NCI-H1048 (cell line): Measurements from ENCODE around the gene YPEL2.
"Not testable (repeated sequence)": the region's sequence is repeated elsewhere in the genome, so short reads cannot be mapped to it uniquely, and the experiment has no call there.

Experiments
- DNase-seq: peaks from one replicate; lab custom pipeline; 2025; lab: John Stamatoyannopoulos, UW

YPEL2 gene, protein sequence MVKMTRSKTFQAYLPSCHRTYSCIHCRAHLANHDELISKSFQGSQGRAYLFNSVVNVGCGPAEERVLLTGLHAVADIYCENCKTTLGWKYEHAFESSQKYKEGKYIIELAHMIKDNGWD

DNA sequence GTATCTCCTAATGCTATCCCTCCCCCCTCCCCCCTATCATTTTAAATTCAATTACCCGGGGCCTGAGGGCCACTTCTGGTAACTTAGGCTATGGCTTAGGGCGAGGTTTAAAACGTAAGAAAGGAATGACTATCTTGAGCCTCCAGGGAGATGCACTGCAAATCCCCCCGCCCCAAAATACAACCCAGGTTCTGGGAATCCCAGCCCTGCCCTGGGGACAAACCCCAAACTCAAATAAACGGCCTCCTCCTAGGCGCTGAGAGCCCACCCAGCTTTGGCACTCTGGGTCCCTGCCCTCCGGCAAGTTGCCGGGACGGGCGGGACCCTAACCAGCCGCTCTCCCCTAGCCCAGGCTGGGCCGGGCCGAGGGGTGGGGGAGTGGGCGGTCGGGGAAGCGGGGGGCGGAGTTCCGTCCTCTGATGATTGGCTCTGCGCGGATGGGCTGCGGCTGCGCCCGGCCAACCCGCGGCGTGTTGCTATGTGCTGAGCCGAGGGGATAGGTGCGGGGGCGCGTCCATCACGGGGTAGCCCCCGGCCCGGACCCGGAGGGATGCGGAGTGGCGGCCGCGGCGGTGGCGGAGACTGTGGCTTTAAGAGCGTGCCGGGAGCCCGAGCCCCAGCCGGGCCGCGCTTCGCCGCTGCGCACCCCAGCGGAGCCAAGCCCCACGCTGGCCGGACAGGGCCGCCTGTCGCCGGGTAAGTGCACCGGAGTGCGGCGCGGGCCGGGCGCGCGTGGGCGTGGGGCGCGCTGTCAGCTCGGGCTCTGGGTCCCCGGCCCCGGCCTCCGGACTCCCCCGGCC, at the start of gene YPEL2:
Gene YPEL2 (plus strand): TSS at position 527 of the 800 bp plus-strand sequence. CDS start 21,755 bp downstream, outside the sequence.
- DNase-seq = peak; percentile 70

DNA sequence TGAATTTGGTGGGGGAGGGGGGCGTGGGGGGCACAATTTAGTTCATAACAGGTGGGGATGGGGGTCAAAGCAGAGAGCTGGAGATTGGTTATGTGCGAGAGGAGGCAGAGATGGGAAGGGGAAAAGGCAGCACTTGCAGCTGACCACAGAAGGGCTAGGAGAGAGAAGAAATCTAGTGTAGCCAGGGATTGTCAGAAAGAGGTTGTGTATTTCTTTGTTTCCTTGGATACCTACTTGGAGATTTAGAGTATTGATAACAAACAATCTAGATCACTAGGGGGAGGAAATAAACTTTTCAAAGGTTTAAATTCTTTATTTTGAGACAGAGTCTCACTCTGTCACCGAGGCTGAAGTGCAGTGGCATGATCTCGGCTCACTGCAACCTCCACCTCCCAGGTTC, 47.1 kb upstream of the YPEL2 start:
- DNase-seq = no peak

DNA sequence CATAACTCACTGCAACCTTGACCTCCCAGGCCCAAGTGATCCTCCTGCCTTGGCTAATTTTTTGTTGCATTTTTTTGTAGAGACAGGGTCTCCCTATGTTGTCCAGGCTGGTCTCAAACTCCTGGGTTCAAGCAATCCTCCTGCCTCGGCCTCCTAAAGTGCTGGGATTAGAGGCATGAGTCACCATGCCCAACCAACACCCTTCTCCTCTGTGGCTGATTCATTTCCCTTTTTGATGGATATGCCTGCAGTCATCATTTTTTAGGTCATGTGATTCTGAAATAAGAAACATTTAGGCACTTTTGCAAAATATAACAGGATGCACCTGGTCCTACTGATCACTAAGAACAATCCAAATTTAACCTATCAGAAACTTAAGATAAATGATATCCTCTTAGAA, 44.0 kb upstream of the YPEL2 start:
- DNase-seq = no peak

DNA sequence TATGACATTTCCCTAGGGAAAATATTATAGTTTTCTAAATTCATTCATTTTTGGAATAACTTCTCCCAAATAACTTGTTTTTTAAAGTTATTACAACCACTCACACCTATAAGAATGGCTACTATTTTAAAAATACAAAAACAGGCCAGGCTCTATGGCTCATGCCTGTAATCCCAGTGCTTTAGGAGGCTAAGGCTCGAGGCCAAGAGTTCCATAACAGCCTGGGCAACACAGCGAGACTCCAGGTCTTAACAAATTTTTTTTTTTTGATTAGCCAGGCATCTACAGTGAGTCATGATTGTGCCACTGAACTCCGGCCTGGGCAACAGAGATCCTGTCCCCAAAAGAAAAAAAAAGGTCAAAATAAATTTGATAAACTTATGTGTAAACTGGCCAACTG, 43.6 kb upstream of the YPEL2 start:
- DNase-seq = no peak

DNA sequence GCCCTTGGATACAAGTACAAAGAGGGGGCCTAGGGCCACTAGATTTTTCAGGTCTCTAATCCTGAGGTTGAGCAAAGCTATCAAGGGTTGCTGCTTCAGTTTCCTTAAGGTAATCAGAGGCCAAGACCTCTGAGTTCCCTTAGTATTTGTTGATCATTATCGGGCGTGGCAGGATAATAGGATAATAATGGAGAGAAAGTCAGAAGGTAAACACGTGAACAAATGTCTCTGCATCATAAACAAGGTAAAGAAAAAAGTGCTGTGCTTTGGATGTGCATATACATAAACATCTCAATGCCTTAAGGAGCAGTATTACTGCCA, 41.5 kb upstream of the YPEL2 start:
- no peak for DNase-seq

DNA sequence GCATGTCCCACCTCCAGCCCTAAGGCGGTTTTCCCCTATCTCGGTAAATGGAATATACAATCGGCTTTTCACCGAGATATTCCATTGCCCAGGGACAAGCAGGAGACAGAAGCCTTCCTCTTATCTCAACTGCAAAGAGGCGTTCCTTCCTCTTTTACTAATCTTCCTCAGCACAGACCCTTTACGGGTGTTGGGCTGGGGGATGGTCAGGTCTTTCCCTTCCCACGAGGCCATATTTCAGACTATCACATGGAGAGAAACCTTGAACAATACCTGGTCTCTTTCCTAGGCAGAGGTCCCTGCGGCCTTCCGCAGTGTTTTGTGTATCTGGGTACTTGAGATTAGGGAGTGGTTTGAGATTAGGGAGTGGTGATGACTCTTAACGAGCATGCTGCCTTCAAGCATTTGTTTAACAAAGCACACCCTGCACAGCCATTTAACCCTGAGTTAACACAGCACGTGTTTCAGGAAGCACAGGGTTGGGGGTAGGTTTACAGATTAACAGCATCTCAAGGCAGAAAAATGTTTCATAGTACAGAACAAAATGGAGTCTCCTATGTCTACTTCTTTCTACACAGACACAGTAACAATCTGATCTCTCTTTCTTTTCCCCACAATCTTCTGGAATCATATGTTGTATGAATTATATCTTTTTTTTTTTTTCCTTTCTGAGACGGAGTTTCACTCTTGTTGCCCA, 41.0 kb upstream of the YPEL2 start:
- DNase-seq = peak; percentile 6

DNA sequence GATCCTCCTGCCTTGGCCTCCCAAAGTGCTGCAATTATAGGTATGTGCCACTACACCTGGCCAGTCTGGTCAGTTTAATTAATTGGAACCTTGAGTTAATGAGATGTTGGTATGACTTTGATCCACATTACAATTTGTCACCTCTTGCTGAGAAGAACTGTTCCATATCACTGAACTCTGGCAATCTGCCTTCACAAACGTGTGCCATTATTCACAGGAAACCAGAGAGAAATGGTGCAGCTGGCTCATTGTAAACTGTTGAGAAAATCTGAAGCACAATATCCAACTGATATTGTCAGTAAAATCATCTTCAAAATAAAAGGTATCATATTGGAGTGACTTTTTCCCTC, 39.3 kb upstream of the YPEL2 start:
- no peak for DNase-seq

DNA sequence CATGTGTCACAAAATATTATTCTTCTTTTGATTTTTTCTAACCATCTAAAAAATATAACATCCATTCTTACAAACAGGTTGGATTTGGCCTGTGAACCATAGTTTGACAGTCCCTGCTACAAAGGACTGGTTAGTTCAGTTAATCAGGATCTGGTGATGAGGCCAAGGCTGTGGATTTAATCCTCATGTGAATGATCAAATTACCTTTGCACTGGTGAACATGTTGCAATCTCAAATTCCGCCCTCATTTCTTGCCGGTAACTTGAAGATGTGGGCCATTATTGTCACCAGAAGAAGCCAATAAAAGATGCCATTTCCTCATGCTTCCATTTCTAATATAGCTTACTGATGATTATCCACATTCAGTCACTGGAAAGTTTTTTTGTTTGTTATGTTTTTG, 35.3 kb upstream of the YPEL2 start:
- DNase-seq = no peak

DNA sequence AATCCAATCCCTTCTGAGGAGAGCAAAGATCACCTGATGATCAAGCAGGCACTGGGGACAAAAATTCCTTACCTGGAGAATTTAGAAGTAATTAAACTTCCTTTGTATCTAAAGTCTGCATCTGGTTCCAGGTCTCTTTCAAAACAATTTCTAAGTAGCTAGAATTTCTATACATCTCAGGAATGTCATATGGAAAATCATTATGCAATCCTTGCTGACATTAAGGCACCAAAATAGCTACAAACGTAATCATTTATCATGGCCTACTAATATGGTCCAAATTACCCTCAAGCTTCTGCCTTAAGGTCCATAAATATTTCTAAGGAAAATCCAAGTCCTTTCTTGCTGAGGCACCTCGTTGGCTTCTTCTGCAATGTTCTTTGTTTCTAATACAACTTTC, 32.9 kb upstream of the YPEL2 start:
- no peak for DNase-seq

DNA sequence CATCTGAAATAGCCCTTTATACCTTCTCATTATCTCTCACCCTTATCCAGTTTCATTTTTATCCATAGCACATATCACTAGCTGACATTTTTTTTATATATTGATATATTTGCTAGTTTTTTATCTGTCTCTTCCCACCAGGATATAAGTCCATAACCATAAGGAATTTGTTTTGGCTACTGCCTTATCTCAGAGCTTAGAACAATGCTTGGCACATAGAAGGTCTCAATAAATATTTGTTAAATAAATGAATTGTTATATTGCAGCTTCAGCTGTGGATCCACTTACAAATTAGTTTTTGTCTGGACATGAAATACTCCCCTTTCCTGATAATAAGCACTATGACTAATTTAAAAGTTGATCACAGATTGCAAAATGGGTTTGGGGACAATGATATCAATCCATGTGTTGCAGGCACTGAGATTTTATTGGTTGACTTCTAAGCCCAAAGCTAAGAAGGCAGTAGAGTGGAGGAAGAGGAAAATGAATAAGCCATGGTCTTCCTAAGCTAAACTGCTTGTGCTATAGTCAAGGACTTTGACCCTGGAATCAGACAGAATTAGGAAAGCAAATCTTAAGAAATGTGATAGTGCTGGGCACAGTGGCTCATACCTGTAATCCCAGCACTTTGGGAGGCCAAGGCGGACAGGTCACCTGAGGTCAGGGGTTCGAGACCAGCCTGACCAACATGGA, 31.9 kb upstream of the YPEL2 start:
- DNase-seq = no peak

DNA sequence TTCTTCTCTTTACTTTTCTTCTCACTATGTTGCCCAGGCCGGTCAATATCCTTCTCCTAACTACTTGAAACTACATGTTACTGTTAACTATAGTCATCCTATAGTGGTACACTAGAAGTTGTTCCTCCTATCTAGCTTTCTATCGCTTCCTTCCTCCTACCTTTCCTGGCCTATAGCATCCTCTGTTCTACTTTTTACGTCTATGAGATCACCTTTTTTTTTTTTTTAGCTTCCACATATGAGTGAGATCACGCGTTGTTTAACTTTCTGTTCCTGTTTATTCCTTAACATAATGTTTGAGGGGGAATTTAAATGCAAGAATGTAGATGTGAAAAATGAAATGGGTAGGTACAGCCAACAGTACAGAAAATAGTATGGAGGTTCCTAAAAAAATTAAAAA, 30.5 kb upstream of the YPEL2 start:
- no peak for DNase-seq

DNA sequence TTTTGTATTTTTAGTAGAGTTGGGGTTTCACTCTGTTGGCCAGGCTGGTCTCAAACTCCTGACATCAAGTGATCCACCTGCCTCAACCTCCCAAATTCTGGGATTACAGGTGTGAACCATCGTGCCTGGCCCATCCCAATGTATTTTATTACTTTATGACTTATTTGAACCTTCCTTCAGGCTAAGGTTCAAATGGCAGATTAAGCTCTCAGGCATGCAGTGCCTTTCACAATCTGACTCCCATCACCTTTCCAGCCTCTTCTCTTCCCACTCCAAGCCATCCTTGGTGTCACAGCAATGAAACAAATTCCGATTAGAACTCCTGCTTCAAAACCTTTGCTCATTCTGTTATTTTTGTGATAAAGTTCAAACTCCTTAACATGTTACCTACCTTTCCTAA, 26.6 kb upstream of the YPEL2 start:
- no peak for DNase-seq

DNA sequence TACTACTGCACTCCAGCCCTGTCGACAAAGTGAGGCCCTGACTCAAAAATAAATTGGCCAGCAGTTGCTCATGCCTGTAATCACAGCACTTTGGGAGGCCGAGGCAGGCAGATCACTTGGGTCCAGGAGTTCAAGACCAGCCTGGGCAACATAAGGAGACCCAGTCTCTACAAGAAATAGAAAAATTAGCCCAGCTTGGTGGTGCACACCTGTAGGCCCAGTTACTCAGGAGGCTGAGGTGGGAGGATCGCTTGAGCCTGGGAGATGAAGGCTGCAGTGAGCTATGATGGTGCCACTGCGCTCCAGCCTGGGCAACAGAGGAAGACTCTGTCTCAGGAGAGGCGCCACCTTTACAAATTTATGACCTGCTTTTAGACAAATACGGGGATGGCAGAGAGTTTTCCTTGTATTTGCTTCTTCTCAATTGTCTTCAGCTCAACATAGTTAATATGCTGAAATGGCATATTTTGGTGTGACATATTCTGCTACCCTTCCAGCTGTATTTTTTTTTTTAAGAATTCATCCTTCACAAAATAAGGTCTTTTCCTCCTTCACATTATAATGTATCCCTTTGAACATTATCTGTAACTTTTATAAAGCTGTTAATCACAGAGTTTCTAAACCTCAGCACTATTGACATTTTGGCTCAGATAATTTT, 21.1 kb upstream of the YPEL2 start:
- no peak for DNase-seq

DNA sequence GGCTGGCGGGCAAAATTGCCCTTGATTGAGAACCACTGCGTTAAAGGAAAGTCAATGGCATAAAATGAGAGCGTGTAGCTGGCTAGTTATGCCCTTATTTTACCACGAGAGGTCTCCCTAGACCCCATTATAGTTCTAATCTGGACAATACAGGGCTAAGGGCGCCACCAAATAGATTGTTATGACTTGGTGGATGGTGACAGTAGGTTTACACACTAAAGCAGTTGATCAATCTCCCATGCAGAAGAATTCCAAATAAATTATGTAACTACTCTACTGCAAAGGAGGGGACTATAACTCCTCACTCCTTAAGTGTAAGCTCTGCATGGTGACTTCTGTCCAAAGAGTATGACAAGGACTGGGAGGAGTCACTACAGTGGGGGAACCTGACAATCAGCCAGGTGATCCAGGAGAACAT, 20.4 kb upstream of the YPEL2 start:
- peak; percentile 18 for DNase-seq

DNA sequence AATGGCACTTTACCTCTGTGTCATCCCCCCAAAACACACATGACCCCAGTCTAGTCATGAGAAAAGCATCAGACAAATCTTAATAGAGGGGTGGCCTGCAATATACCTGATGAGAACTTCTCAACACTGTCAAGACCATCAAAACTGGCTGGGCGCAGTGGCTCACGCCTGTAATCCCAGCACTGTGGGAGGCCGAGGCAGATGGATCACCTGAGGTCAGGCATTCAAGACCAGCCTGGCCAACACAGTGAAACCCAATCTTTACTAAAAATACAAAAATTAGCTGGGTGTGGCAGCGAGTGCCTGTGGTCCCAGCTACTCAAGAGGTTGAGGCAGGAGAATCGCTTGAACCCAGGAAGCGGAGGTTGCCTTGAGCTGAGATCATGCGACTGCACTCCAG, 19.9 kb upstream of the YPEL2 start:
- DNase-seq = not testable (repeated sequence)

DNA sequence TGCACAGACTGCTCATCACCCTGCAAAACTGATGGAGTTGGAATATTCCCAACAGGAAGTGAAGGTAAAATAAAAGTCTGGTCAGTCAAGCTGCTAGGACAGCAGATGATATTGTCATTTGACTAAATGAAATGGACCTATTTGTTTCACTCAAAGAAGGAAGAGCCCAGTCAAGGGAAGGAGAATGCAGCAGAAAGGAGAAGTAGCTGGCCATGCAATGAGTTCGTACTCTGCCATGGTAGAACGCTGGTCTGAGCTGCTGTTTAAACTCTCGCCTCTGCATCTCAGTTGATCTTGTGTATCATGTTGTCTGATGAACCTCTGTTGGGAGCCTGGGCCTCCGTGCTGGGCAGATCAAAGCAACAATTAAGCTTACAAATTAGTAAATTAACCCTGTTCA, 15.6 kb upstream of the YPEL2 start:
- DNase-seq = no peak

DNA sequence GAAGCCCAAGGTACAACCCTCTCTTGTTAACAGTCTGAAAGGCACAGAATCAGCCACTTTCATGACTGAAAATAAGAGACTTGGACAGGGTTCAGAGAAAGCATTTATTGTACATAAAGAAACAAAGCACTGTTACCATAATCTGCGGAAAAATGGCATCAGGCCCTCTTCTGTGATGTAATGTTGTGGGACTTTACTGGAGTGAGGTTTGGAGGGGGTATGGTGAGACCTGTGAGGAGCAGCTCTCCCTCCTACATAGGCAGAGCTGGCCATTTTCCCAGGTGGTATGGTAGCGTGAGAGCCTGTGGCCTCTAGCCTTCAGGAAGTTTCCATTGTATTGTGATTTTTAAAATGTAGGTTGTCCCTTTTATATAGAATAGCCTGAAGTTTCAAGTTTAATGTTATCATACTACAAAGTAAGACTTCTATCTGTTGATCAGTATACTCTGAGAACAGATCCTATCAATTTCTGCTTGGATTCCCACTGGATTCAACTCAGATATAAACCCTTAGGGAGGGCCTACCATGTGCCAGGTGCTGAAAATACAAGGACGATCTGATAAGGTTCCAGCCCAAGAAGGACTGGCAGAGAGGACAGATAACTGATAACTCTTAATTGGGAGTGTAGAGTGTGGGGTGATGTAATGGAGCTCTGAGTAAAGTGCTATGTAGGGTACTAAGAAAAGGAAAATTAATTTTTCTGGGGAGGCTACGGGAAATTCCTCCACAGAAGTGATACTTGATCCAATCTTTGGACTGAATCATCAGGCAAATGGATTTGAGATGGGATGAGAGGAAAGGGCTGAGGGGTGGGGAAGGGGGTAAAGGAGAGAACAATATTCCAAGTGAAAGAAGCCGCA, 4.1 kb upstream of the YPEL2 start:
- no peak for DNase-seq

DNA sequence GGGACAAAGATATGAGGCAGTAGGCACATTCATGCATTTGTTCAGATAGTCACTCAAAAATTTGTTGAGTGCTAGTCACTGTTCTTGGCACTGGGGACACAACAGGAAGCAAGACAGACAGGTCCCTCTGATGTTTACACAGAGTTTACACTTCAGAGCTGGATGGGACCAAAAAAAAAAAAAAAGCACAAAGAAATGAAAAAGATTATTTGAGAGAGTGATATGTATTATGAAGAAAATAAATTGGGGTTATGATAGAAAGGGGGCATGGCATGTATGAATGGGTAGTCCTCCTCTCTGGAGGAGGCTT, 3.5 kb upstream of the YPEL2 start:
- DNase-seq = no peak

DNA sequence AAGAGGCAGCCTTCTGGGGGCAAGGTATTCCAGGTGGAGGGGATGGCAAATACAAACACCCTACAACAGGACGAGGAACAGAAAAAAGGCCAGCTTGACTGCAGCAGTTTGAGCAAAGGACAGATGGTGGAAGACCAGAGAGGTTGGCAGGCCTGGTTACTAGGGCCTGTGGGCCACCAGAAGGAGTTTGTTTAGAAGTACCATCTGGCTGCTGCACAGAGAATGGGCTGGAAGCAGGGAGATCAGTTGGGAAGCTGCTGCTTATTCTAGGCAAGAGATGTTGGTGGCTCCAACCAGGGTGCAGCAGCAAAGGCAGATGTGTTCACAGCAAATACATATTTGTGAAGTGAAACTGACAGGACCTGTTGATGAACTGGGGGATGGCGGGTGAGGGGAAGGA, 2.9 kb upstream of the YPEL2 start:
- no peak for DNase-seq

DNA sequence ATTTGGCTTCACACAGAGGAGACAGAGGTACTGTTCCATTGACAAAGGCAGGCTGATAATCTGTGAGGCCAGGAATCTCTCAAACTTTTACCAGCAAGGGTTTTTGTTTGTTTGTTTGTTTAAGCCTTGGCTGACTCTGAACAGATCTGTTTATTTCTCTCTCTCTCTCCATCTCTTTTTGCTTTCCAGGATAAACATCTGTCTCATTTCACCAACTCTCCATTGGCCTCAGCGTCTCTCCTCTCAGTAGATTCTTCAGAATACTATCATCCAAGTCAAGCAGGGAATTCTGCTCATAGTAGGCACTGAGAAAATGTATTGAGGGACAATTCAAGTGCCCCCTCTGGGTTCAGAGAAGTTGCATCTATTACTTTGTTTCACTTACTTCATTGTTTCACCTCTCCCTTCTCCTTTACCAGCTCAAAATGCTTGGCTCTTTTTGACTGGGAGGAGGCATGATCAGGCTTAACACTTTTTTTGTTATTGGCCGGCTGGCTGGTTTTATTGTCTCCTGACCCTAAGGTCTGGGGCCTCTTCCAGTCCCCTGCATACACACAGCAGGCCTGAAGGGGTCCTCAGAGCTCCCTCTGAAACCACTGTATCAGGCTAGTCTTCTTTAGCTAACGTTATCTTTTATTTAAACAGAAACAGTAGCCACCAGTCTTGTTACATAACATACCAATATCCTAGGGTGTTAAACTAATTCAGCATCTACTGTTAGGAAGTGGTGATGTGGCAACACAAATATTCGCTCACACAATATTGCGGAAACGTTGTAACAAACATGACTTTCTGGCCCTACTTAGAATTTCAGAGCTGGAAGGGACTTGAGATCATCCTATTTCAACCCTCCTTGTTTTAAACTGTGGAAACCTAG, 2.0 kb upstream of the YPEL2 start:
- no peak for DNase-seq
